Liver (tissue), 9 donors: ENCODE measurements around the gene KIF3B. TPM values are rescaled to one million over a fixed set of nuclear protein-coding genes. Genes with fewer than 3 reads are reported as not detected.

Source experiments
- DNase-seq: peaks from one replicate; pipeline ENCODE4 v3.0.0-alpha.2; 2017; ENCODE audit warnings: low spot score
- H3K27ac ChIP-seq, 2 donors: one replicate each; pipeline ENCODE4 v1.7.0; 2013; ENCODE audit warnings: inconsistent platforms in 2 of 2, low read length in 2 of 2, control low read depth in 1 of 2, low read depth in 1 of 2, mild to moderate bottlenecking in 1 of 2
- H3K27me3 ChIP-seq, 4 donors: one replicate each; pipeline versions ENCODE4 v1.6.1 to v1.7.0; 2013; ENCODE audit warnings: low read length in 3 of 4, inconsistent platforms in 1 of 4, mild to moderate bottlenecking in 1 of 4, moderate library complexity in 1 of 4; ENCODE audit not compliant: control insufficient read depth in 4 of 4, insufficient read depth in 4 of 4
- H3K36me3 ChIP-seq, 4 donors: one replicate each; pipeline versions ENCODE4 v1.6.1 to v1.7.0; 2013; ENCODE audit warnings: low read length in 3 of 4, mild to moderate bottlenecking in 3 of 4, low read depth in 1 of 4, moderate library complexity in 1 of 4; ENCODE audit not compliant: control insufficient read depth in 4 of 4, insufficient read depth in 3 of 4
- H3K4me1 ChIP-seq, 4 donors: one replicate each; pipeline versions ENCODE4 v1.6.1 to v1.7.0; 2013; ENCODE audit warnings: low read length in 3 of 4, mild to moderate bottlenecking in 3 of 4, moderate library complexity in 1 of 4; ENCODE audit not compliant: control insufficient read depth in 4 of 4, insufficient read depth in 4 of 4
- H3K4me3 ChIP-seq, 3 donors: one replicate each; pipeline versions ENCODE4 v1.6.1 to v1.7.0; 2013; ENCODE audit warnings: low read length in 3 of 3, control low read depth in 1 of 3, low read depth in 1 of 3, mild to moderate bottlenecking in 1 of 3
- H3K9ac ChIP-seq, 2 donors: one replicate each; pipeline ENCODE4 v1.7.0; 2013; ENCODE audit warnings: low read length in 2 of 2, mild to moderate bottlenecking in 2 of 2, moderate library complexity in 2 of 2, control low read depth in 1 of 2, low read depth in 1 of 2
- H3K9me3 ChIP-seq, 4 donors: one replicate each; pipeline versions ENCODE4 v1.6.1 to v1.7.0; 2013; ENCODE audit warnings: low read length in 3 of 4; ENCODE audit not compliant: control insufficient read depth in 4 of 4
- EGR1 ChIP-seq, 2 donors: IDR thresholded peaks; 2 replicates each; pipeline ENCODE4 v1.6.1; 2016 to 2018; ENCODE audit warnings: antibody characterized with exemption in 2 of 2, low read depth in 2 of 2
- FOXA1 ChIP-seq: IDR thresholded peaks from 2 replicates; pipeline ENCODE4 v1.6.1; 2016; ENCODE audit warnings: antibody characterized with exemption
- FOXA2 ChIP-seq: IDR thresholded peaks from 2 replicates; pipeline ENCODE4 v1.6.1; 2016; ENCODE audit warnings: antibody characterized with exemption
- GABPA ChIP-seq, 2 donors: IDR thresholded peaks in 1 of 2; conservative IDR thresholded peaks in 1 of 2; 2 replicates each; pipeline ENCODE4 v1.6.1; 2016; ENCODE audit warnings: antibody characterized with exemption in 2 of 2, mild to moderate bottlenecking in 1 of 2, moderate library complexity in 1 of 2
- HNF4A ChIP-seq, 2 donors: conservative IDR thresholded peaks; 2 replicates each; pipeline ENCODE4 v1.6.1; 2016; ENCODE audit warnings: antibody characterized with exemption in 2 of 2, mild to moderate bottlenecking in 2 of 2
- NR2F2 ChIP-seq: IDR thresholded peaks from 2 replicates; pipeline ENCODE4 v1.6.1; 2016; ENCODE audit warnings: antibody characterized with exemption
- RAD21 ChIP-seq, 2 donors: IDR thresholded peaks; 2 replicates each; pipeline ENCODE4 v1.6.1; 2016; ENCODE audit warnings: antibody characterized with exemption in 2 of 2, mild to moderate bottlenecking in 2 of 2
- SP1 ChIP-seq: IDR thresholded peaks from 2 replicates; pipeline ENCODE4 v1.6.1; 2018; ENCODE audit warnings: antibody characterized with exemption, mild to moderate bottlenecking
- YY1 ChIP-seq: IDR thresholded peaks from 2 replicates; pipeline ENCODE4 v1.6.1; 2016; ENCODE audit warnings: antibody characterized with exemption, mild to moderate bottlenecking
- WGBS: extraction: QIAGEN DNeasy Blood & Tissue Kit; methylation state at CpG from one replicate; pipeline ENCODE4 v1.1.7; 2013; 5-methylcytosine and 5-hydroxymethylcytosine counted together
- polyA plus RNA-seq, 2 donors: library from polyadenylated mRNA; stranded (reverse) in 1 of 2; unstranded in 1 of 2; fragments of 200-250 nt in 1 of 2; fragments of >200 nt in 1 of 2; fragmentation: Nextera tagmentation in 1 of 2; extraction: Ambion mirVana in 1 of 2; gene quantifications; one replicate each; pipeline versions ENCODE4 v1.2.1 to v1.2.3, GENCODE V29; 2013 to 2015
- total RNA-seq, 2 donors: library from RNA; depleted of rRNA; stranded (reverse); fragments of >200 nt; gene quantifications; one replicate each; pipeline ENCODE4 v1.2.3, GENCODE V29; 2014
- TF ChIP-seq, protein P1 (sequence below): IDR thresholded peaks from 2 replicates; pipeline ENCODE4 v1.6.1; 2016; ENCODE audit warnings: antibody characterized with exemption
- TF ChIP-seq, protein P2 (sequence below): IDR thresholded peaks from 2 replicates; pipeline ENCODE4 v1.6.1; 2016; ENCODE audit warnings: antibody characterized with exemption
- TF ChIP-seq, protein P3 (sequence below): IDR thresholded peaks from 2 replicates; pipeline ENCODE4 v1.6.1; 2016; ENCODE audit warnings: antibody characterized with exemption
- TF ChIP-seq, protein P4 (sequence below): fragments of 150-350 bp; IDR thresholded peaks from 2 replicates; pipeline ENCODE4 v1.5.1; 2017; ENCODE audit warnings: improper control_type of control experiment, low read depth, low read length; ENCODE audit not compliant: missing input control
- TF ChIP-seq, protein P5 (sequence below): IDR thresholded peaks from 2 replicates; pipeline ENCODE4 v1.6.1; 2016; ENCODE audit warnings: antibody characterized with exemption, mild to moderate bottlenecking
- donor health status: healthy.
- donor health status: healthy.
- donor health status: healthy.
- donor health status: healthy.
- donor health status: healthy.

Gene KIF3B
- total and polyA plus RNA-seq, 4 donors, result 8.3 to 24.2 (median 12.9) TPM

DNA sequence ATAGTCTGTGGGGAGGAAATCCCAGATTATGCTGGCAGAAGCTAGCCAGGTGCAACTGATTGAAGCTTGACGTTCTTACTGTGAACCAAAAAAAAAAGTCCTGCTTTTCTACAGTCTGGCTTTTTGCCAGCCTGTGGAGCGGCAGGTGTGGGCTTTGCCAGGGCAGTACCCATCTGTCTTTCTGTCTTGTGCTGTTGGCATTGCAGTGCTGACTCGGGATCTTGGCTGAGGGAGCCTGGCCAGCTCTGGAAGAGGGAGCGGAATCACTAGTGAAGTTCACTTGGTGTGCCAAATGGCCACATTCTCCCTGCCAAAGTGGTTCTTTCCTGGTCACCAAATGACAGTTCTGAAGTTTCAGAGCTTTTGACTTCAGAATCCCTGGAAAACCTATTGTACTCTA lies 5.0 kb downstream of the KIF3B start (continued):
- peak; percentile 31 for TF ChIP-seq HNF4A (conservative IDR thresholded peaks at IDR 0.05)
- TF ChIP-seq, protein P1, sequence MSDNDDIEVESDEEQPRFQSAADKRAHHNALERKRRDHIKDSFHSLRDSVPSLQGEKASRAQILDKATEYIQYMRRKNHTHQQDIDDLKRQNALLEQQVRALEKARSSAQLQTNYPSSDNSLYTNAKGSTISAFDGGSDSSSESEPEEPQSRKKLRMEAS, result no peak
- no peak for TF ChIP-seq NR2F2
- TF ChIP-seq, protein P2, sequence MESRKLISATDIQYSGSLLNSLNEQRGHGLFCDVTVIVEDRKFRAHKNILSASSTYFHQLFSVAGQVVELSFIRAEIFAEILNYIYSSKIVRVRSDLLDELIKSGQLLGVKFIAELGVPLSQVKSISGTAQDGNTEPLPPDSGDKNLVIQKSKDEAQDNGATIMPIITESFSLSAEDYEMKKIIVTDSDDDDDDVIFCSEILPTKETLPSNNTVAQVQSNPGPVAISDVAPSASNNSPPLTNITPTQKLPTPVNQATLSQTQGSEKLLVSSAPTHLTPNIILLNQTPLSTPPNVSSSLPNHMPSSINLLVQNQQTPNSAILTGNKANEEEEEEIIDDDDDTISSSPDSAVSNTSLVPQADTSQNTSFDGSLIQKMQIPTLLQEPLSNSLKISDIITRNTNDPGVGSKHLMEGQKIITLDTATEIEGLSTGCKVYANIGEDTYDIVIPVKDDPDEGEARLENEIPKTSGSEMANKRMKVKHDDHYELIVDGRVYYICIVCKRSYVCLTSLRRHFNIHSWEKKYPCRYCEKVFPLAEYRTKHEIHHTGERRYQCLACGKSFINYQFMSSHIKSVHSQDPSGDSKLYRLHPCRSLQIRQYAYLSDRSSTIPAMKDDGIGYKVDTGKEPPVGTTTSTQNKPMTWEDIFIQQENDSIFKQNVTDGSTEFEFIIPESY, result no peak
- no peak for TF ChIP-seq SP1
- TF ChIP-seq RAD21 (IDR thresholded peaks at IDR 0.05), result peak; percentile 24 to 55

DNA sequence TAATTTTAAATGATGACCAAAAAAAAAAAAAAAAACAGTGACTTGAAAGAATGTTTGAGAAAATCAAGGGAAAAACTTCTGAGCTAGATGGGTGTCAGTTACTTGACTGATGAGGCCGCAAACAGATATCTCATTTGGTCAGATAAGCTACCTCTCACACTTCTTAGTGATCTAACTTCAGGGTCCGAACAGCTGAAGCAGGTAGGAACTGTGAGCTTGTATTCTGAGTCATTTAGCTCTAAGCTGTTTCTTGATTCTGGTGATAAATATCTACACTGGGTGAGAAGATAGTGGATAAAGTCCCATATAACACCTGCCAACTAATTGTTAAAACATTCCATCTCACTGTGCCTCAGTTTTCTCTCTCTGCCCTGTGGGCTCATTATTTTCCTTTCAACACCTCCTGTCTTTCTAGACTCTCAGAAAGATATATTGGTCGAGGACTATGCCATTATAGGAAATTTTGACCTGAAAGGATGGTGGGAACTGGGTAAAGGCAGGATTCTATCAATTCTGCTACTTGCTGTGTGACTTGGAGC lies 7.7 kb downstream of the KIF3B start:
- H3K4me1 ChIP-seq, result peaks cover 7 to 42% (median 31%) of the 10 kb centered on the region in 4 donors
- TF ChIP-seq EGR1 (IDR thresholded peaks at IDR 0.05; ENCODE audit: low read depth in 2 of 2) (no peak), FOXA1 (no peak), FOXA2 (no peak), YY1 (no peak), GABPA (IDR thresholded peaks at IDR 0.05 in 1 of 2, conservative IDR thresholded peaks at IDR 0.05 in 1 of 2) (no peak)
- TF ChIP-seq, protein P1, result no peak
- TF ChIP-seq, protein P3, sequence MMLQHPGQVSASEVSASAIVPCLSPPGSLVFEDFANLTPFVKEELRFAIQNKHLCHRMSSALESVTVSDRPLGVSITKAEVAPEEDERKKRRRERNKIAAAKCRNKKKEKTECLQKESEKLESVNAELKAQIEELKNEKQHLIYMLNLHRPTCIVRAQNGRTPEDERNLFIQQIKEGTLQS, result no peak
- TF ChIP-seq, protein P4, sequence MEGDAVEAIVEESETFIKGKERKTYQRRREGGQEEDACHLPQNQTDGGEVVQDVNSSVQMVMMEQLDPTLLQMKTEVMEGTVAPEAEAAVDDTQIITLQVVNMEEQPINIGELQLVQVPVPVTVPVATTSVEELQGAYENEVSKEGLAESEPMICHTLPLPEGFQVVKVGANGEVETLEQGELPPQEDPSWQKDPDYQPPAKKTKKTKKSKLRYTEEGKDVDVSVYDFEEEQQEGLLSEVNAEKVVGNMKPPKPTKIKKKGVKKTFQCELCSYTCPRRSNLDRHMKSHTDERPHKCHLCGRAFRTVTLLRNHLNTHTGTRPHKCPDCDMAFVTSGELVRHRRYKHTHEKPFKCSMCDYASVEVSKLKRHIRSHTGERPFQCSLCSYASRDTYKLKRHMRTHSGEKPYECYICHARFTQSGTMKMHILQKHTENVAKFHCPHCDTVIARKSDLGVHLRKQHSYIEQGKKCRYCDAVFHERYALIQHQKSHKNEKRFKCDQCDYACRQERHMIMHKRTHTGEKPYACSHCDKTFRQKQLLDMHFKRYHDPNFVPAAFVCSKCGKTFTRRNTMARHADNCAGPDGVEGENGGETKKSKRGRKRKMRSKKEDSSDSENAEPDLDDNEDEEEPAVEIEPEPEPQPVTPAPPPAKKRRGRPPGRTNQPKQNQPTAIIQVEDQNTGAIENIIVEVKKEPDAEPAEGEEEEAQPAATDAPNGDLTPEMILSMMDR, result no peak
- H3K36me3 ChIP-seq, result no peaks in the 10 kb centered on the region
- no peak overlapping the region for H3K27ac ChIP-seq
- H3K9me3 ChIP-seq, result no peaks in the 10 kb centered on the region
- 60% methylated on average over 3 of the region's 3 CpGs for WGBS
- no peaks in the 10 kb centered on the region for H3K27me3 ChIP-seq
- H3K9ac ChIP-seq, result no peak overlapping the region
- no peak for DNase-seq
- no peak overlapping the region for H3K4me3 ChIP-seq

DNA sequence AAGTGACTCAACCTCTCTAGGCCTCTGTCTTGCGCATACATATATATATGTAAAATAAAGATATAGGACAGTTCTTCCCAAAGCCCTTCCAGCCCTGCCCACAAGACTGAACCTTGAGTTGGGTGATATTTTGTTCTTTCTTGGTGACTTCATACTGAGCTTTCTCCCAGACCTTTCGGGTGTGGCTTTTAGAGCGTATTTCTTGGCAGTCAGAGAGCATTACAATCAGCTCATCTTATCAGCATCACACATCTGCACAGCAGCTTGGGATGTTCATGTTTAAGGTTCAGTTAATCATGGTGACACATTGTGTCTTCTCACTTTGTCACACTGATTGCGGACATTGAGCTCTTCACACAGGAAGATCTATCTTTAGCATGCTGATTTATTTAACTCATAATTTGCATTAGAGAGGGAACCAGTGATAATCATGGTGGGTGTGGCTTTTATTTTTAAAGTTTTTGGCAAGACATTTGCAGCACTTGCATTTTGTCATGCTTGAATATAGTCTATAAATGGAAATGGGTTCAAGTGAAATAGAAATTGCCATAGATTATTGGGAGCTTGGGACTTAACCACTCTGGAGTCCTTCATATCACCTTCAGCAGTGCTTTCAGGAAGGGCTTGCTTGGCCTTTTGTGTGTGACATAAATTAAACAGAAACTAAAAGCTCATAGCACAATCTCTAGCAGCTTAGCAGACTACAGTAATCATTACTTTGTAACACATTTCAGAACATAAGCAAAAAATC lies 8.3 kb downstream of the KIF3B start:
- Histone ChIP-seq H3K4me1 (peaks cover 9 to 45% (median 35%) of the 10 kb centered on the region in 4 donors), H3K9ac (peak overlapping the region in 1 of 2 donors; percentile 49), H3K27me3 (no peaks in the 10 kb centered on the region), H3K27ac (peak overlapping the region in 1 of 2 donors; percentile 24), H3K4me3 (no peak overlapping the region), H3K36me3 (no peaks in the 10 kb centered on the region), H3K9me3 (no peaks in the 10 kb centered on the region)
- DNase-seq, result no peak
- 66% methylated on average over 4 of the region's 4 CpGs for WGBS
- TF ChIP-seq SP1 (no peak), EGR1 (IDR thresholded peaks at IDR 0.05; ENCODE audit: low read depth in 2 of 2) (no peak), YY1 (no peak), FOXA2 (no peak), GABPA (IDR thresholded peaks at IDR 0.05 in 1 of 2, conservative IDR thresholded peaks at IDR 0.05 in 1 of 2) (no peak)
- TF ChIP-seq, protein P4, result no peak
- TF ChIP-seq, protein P5, sequence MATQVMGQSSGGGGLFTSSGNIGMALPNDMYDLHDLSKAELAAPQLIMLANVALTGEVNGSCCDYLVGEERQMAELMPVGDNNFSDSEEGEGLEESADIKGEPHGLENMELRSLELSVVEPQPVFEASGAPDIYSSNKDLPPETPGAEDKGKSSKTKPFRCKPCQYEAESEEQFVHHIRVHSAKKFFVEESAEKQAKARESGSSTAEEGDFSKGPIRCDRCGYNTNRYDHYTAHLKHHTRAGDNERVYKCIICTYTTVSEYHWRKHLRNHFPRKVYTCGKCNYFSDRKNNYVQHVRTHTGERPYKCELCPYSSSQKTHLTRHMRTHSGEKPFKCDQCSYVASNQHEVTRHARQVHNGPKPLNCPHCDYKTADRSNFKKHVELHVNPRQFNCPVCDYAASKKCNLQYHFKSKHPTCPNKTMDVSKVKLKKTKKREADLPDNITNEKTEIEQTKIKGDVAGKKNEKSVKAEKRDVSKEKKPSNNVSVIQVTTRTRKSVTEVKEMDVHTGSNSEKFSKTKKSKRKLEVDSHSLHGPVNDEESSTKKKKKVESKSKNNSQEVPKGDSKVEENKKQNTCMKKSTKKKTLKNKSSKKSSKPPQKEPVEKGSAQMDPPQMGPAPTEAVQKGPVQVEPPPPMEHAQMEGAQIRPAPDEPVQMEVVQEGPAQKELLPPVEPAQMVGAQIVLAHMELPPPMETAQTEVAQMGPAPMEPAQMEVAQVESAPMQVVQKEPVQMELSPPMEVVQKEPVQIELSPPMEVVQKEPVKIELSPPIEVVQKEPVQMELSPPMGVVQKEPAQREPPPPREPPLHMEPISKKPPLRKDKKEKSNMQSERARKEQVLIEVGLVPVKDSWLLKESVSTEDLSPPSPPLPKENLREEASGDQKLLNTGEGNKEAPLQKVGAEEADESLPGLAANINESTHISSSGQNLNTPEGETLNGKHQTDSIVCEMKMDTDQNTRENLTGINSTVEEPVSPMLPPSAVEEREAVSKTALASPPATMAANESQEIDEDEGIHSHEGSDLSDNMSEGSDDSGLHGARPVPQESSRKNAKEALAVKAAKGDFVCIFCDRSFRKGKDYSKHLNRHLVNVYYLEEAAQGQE, result no peak
- TF ChIP-seq, protein P2, result no peak
